Measurements from ENCODE around the gene TMEM225B.
"Not testable (repeated sequence)": the region's sequence is repeated elsewhere in the genome, so short reads cannot be mapped to it uniquely, and the experiment has no call there.

Gene TMEM225B

DNA sequence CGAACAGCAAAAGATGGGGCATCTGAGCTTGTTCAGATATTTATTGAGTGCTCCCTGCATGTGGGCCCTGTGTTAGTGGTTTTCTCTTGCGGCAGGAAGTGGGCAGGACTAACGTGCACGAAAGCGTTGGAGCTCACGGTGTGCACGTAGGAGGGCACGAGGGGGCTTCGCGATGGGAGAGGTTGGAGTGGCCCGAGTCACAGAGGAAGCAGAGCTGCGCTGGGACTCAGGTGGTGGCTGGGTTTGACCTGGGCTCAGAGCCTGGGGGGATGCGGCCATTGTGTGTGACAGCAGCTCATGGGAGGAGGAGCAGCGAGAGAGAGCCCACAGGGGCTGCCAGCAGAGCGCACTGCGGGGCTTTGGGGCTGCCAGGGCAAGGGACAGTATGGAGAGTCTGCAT, 26.4 kb downstream of the TMEM225B start:
- no peak for DNase-seq

- DNase-seq = no peak
These were observed 27.3 kb downstream of the TMEM225B start for GRCh38 chr7:99625321-99625720.

DNA sequence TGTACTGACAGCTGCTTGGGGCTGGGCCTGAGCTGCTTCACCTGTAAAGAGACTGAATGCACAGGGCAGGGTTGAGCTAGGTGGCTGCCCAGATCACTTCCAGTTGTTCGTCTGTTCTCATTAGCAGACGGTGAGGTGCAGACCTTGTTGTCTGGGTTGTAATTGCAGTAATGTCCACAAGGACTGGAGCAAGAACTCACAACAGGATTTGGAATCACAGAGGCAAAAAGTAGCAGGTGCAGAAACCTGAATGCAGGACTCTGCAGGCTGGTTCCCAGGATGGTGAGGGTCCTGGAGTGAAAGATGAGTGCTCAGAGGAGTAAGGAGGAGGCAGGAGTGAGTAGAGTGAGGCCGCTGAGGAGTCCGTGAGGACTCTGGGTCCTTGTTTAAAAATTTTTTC, 27.9 kb downstream of the TMEM225B start:
- DNase-seq = no peak

- no peak for DNase-seq
These were observed 28.6 kb downstream of the TMEM225B start for GRCh38 chr7:99626661-99627060.

DNA sequence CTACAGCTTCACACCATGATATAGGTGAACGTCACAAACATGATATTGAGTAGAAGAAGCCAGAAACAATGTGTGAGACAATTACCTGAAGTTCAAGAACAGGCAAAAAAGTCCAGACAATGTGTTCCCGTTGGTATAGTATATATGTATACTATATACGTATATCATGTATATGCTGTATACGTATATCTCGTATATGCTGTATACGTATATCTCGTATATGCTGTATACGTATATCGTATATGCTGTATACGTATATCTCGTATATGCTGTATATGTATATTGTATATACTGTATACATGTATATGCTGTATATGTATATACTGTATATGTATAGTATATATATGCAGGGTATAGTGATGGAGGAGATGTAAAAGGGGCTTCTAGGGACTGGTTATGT, 29.4 kb downstream of the TMEM225B start:
- DNase-seq = no peak

DNA sequence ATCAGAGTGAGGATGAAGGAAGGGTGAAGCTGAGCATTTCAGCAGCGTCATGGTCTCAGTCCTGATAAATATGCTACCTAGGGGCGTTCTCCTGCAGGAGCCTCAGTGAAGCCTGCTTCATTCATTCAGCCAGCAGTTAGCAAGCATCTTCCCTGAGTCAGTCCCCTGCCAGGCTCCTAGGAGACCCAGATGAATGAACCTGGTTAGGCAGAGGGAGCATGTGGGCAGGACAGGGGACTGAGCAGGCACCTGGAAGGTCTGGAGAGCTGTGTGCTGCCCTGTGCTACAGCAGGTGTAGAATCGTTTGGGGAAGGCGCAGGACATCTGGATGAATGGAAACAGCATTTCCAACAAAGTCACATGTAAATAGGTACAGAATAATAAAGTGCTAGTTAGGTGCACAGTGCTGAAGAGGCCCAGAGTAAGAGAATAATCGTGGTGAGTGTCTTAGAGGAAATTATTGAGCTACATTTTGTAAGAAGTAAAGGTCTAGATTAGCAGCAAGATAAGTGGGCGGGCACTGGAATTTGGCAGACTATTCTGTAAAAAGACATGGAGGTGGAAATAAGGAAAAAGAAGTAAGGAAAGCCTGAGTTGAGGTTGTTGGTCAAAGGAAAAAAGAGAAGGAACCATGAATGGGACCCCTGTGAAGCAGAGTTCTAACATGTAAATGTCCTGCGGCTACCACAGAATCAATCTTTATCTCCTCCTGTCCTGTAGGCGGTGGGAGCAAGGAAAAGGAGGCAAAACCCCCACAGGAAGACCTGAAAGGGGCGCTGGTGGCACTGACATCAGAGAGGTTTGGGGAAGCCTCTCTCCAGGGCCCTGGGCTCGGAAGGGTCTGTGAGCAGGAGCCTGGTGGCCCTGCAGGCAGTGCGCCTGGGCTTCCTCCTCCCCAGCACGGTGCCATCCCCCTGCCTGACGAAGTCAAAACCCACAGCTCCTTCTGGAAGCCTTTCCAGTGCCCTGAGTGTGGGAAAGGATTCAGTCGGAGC, 30.7 kb downstream of the TMEM225B start:
- DNase-seq = no peak

DNA sequence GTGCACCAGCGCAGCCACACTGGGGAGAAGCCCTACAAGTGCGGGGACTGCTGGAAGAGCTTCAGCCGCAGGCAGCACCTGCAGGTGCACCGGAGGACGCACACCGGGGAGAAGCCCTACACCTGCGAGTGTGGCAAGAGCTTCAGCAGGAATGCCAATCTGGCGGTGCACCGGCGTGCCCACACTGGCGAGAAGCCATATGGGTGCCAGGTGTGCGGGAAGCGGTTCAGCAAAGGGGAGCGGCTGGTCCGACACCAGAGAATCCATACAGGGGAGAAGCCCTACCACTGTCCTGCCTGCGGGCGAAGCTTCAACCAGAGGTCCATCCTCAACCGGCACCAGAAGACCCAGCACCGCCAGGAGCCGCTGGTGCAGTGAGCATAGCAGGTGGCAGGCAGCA, 31.6 kb downstream of the TMEM225B start:
- no peak for DNase-seq

DNA sequence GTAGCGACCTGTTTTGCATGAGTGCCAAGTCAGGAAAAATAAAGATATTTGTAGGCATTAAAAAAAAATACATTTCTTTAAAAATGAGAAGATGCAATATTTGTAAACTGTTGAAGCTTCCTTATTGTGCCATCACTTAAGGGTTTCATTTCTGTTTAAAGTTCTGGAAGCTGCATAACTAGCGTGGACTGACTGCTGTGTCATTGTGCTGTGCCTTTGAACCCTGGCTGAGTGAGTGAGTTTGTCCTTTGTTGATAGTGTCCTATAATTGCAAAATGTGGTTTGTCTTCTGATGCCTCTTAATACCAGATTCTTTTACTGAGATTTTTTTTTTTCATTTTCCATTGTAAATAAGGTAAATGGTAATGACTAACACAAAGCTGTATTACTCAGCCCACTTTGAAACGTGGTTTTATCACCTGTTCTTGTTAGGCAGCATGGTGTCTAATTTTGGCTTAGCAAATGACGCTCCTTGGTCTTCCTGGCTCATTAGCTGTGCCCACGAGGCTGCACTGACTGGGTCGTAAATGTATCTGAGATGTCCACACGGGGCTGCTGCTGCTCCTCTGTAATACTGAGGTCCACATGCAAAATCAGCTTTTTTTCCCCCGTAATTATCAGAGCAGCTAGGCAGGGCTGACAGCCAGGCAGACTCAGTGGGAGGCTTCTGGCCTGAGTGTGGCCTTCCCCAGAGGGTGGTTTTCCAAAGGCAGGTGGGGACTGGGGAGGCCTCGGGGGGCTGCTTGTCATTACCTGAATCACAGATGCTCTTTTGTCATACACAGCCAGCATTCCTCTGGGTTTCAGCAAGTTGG, 33.4 kb downstream of the TMEM225B start:
- DNase-seq = no peak

- DNase-seq = not testable (repeated sequence)
These were observed 39.3 kb downstream of the TMEM225B start for GRCh38 chr7:99637414-99637813.

DNA sequence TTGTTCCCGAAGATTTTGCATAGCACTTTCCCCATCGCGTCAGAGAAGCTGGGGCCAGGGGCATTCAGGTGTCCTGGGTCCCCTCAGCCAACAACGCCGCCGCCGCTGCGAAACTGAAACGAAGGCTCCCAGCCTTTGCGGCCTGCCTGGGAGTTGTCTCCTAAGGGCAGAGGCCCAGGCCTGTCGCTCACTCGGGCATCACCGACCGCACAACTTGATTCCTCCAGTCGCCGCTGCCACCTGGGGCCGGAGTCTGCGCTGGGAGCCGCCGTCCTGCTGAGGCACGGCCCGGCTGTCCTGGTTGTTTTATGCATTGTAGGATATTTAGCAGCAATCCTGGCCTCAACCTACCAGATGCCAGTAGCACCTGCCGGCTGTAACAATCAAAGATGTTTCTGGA, 40.7 kb downstream of the TMEM225B start:
- no peak for DNase-seq

GRCh38 chr7:99639267-99639666, 41.2 kb downstream of the TMEM225B start:
- no peak for DNase-seq

- DNase-seq = no peak
These were observed 44.0 kb downstream of the TMEM225B start for GRCh38 chr7:99642027-99642426.

DNA sequence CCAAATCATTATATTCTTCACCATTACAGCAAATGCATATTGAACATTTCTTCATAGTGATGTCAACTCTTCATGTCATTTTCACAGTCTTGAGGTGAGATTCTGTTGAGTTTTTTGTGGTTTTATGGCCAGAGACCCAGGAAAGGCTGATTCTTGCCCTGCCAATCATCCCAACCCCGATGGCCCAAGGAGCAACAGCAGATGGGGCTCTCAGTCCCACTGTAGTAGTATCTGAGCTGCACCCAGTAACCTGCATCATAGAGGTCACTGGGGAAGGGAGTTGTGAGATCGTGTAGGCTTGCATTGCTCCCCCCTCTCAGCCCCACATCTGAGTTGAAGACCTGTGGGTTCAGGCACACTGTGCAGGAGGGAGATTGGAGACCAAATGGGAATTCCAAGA, 45.4 kb downstream of the TMEM225B start:
- no peak for DNase-seq

DNA sequence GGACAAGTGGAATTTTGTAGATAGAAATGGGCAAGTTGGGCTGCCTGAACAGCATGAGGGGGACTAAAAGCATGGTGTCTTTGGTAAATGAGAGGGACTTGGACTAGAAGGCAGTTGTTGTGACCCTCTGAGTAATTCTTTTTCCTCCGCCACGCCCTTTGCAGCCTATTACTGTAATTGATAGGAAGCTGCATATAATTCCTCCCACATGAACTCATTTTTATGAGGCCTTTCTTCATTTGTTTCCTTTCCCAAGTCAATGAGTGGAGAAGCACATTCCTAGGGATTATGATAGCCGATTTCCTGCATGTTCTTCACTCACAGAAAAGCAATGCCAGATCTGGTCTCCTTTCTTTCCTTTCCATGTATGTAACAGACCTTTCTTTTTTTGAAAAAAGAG, 46.4 kb downstream of the TMEM225B start:
- no peak for DNase-seq

DNA sequence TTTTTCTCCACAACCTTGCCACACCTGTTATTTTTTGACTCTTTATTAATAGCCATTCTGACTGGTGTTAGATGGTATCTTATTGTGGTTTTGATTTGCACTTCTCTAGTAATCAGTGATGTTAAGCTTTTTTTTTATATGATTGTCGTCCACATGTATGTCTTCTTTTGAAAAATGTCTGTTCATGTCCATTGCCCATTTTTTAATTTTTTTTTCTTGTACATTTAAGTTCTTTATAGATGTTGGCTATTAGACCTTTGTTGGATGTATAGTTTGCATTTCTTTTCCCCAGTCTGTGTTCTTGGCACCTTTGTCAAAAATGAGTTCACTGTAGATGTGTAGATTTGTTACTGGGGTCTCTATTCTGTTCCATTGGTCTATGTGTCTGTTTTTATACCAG, 47.5 kb downstream of the TMEM225B start:
- no peak for DNase-seq

- no peak for DNase-seq
These were observed 50.8 kb downstream of the TMEM225B start for GRCh38 chr7:99648843-99649242.

GRCh38 chr7:99651290-99651689, 53.2 kb downstream of the TMEM225B start:
- DNase-seq = no peak

DNA sequence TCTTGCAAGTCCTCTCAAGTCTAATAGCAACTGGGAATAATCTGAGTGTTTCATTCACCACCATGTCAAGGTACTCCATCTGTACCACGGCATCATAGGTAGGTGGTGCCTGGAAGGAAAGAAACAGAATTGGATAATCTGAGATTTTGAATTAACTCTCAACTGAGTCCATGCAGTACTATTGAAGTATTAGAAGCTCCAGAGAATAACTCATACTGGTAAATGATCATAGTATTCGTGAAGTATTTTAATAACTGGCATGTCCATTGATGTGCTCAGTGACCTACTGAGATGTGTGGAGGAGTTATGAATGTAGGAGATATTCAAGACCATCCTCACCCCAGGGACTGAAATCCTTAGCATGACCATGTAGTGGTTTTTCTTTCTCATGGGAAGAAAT, 54.6 kb downstream of the TMEM225B start:
- DNase-seq = no peak

- not testable (repeated sequence) for DNase-seq
These were observed 55.2 kb downstream of the TMEM225B start for GRCh38 chr7:99653269-99653668.

GRCh38 chr7:99653754-99654153, 55.7 kb downstream of the TMEM225B start:
- DNase-seq = no peak

DNA sequence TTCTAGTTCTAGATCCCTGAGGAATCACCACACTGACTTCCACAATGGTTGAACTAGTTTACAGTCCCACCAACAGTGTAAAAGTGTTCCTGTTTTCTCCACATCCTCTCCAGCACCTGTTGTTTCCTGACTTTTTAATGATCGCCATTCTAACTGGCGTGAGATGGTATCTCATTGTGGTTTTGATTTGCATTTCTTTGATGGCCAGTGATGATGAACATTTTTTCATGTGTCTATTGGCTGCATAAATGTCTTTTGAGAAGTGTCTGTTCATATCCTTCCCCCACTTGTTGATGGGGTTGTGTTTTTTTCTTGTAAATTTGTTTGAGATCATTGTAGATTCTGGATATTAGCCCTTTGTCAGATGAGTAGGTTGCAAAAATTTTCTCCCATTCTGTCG, 56.6 kb downstream of the TMEM225B start:
- not testable (repeated sequence) for DNase-seq

DNA sequence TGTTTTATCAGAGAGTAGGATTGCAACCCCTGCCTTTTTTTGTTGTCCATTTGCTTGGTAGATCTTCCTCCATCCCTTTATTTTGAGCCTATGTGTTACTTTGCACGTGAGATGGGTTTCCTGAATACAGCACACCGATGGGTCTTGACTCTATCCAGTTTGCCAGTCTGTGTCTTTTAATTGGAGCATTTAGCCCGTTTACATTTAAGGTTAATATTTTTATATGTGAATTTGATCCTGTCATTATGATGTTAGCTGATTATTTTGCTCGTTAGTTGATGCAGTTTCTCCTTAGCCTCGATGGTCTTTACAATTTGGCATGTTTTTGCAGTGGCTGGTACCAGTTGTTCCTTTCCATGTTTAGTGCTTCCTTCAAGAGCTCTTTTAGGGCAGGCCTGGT, 59.8 kb downstream of the TMEM225B start:
- not testable (repeated sequence) for DNase-seq
